Measurements from ENCODE around the gene MEOX2.

Gene MEOX2

GRCh38 chr7:15652776-15653290 is 33.6 kb downstream of the MEOX2 start:
- Histone ChIP-seq H3K9ac (ENCODE audit: low read depth, low read length, poor library complexity, severe bottlenecking) (no peak overlapping the region), H3K4me3 (ENCODE audit: low read length, poor library complexity, severe bottlenecking) (no peak overlapping the region), H3K4me2 (ENCODE audit: low read depth, low read length, poor library complexity, severe bottlenecking) (no peak overlapping the region), H3K9me2 (replicated peaks; ENCODE audit: low read depth, low read length) (no peaks in the 10 kb centered on the region), H3K9me3 (ENCODE audit: insufficient read depth, low read depth, low read length) (no peaks in the 10 kb centered on the region), H3K4me1 (ENCODE audit: insufficient read depth, low read length, poor library complexity, severe bottlenecking) (no peaks in the 10 kb centered on the region), H2AFZ (ENCODE audit: low read length) (no peak overlapping the region), H4K20me1 (ENCODE audit: insufficient read depth, low read length, poor library complexity, severe bottlenecking) (no peaks in the 10 kb centered on the region), H3F3A (ENCODE audit: low read depth) (no peaks in the 10 kb centered on the region), H3K27me3 (ENCODE audit: insufficient read depth, low read length, poor library complexity, severe bottlenecking) (no peaks in the 10 kb centered on the region), H3K79me2 (ENCODE audit: insufficient read depth, low read length) (no peaks in the 10 kb centered on the region), H3K36me3 (ENCODE audit: insufficient read depth, low read length) (no peaks in the 10 kb centered on the region)
- TF ChIP-seq CTCF (conservative IDR thresholded peaks at IDR 0.05; ENCODE audit: low read length) (no peak), EZH2phosphoT487 (IDR thresholded peaks at IDR 0.05; ENCODE audit: borderline replicate concordance) (no peak)

GRCh38 chr7:15651693-15652092 is 34.8 kb downstream of the MEOX2 start:
- Histone ChIP-seq H3K4me1 (ENCODE audit: insufficient read depth, low read length, poor library complexity, severe bottlenecking) (no peaks in the 10 kb centered on the region), H3K9me2 (replicated peaks; ENCODE audit: low read depth, low read length) (no peaks in the 10 kb centered on the region)

GRCh38 chr7:15650787-15651186 is 35.7 kb downstream of the MEOX2 start:
- H3K9ac ChIP-seq (ENCODE audit: low read depth, low read length, poor library complexity, severe bottlenecking) = no peak overlapping the region
- H3K4me3 ChIP-seq (ENCODE audit: low read length, poor library complexity, severe bottlenecking) = no peak overlapping the region
- H4K20me1 ChIP-seq (ENCODE audit: insufficient read depth, low read length, poor library complexity, severe bottlenecking) = no peaks in the 10 kb centered on the region
- no peaks in the 10 kb centered on the region for H3K9me2 ChIP-seq (replicated peaks; ENCODE audit: low read depth, low read length)
- TF ChIP-seq CTCF (conservative IDR thresholded peaks at IDR 0.05; ENCODE audit: low read length) (no peak), EZH2phosphoT487 (IDR thresholded peaks at IDR 0.05; ENCODE audit: borderline replicate concordance) (no peak)
- no peaks in the 10 kb centered on the region for H3K4me1 ChIP-seq (ENCODE audit: insufficient read depth, low read length, poor library complexity, severe bottlenecking)
- no peaks in the 10 kb centered on the region for H3F3A ChIP-seq (ENCODE audit: low read depth)
- no peaks in the 10 kb centered on the region for H3K9me3 ChIP-seq (ENCODE audit: insufficient read depth, low read depth, low read length)
- H2AFZ ChIP-seq (ENCODE audit: low read length) = no peak overlapping the region
- H3K36me3 ChIP-seq (ENCODE audit: insufficient read depth, low read length) = no peaks in the 10 kb centered on the region
- no peaks in the 10 kb centered on the region for H3K27me3 ChIP-seq (ENCODE audit: insufficient read depth, low read length, poor library complexity, severe bottlenecking)
- no peaks in the 10 kb centered on the region for H3K79me2 ChIP-seq (ENCODE audit: insufficient read depth, low read length)
- no peak overlapping the region for H3K4me2 ChIP-seq (ENCODE audit: low read depth, low read length, poor library complexity, severe bottlenecking)

More at GRCh38 chr7:15651693-15652092, 34.8 kb downstream of the MEOX2 start:
- TF ChIP-seq EZH2phosphoT487 (IDR thresholded peaks at IDR 0.05; ENCODE audit: borderline replicate concordance) (no peak), CTCF (conservative IDR thresholded peaks at IDR 0.05; ENCODE audit: low read length) (no peak)
- H3K9me3 ChIP-seq (ENCODE audit: insufficient read depth, low read depth, low read length) = no peaks in the 10 kb centered on the region
- no peak overlapping the region for H2AFZ ChIP-seq (ENCODE audit: low read length)
- H3K4me3 ChIP-seq (ENCODE audit: low read length, poor library complexity, severe bottlenecking) = no peak overlapping the region
- H3K4me2 ChIP-seq (ENCODE audit: low read depth, low read length, poor library complexity, severe bottlenecking) = no peak overlapping the region
- no peaks in the 10 kb centered on the region for H3K36me3 ChIP-seq (ENCODE audit: insufficient read depth, low read length)
- no peaks in the 10 kb centered on the region for H3F3A ChIP-seq (ENCODE audit: low read depth)
- H3K9ac ChIP-seq (ENCODE audit: low read depth, low read length, poor library complexity, severe bottlenecking) = no peak overlapping the region
- no peaks in the 10 kb centered on the region for H4K20me1 ChIP-seq (ENCODE audit: insufficient read depth, low read length, poor library complexity, severe bottlenecking)
- no peaks in the 10 kb centered on the region for H3K79me2 ChIP-seq (ENCODE audit: insufficient read depth, low read length)
- H3K27me3 ChIP-seq (ENCODE audit: insufficient read depth, low read length, poor library complexity, severe bottlenecking) = no peaks in the 10 kb centered on the region
